ENCODE results near the gene IQSEC1.

Gene IQSEC1

DNA sequence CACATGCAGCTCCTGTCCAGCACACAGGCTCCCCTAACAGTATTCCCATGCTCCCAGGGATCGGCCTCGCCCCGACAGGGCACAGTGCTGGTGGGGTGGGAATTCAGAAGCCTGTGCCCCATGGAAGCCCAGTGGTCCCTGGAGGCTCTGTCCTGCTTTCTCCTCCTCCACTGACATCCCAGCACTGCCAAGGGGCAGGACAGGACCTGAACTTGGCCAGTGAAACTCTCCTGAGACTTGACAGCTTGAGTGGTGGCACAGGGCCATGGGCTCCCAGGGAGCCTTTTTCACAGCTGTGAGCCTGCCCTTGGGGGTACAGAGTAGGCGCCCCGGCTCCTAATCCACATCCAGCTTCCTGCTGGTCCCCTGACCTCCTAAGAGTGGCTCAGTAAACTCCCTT is 38.4 kb downstream of the IQSEC1 start:
- TF ChIP-seq, protein P1, sequence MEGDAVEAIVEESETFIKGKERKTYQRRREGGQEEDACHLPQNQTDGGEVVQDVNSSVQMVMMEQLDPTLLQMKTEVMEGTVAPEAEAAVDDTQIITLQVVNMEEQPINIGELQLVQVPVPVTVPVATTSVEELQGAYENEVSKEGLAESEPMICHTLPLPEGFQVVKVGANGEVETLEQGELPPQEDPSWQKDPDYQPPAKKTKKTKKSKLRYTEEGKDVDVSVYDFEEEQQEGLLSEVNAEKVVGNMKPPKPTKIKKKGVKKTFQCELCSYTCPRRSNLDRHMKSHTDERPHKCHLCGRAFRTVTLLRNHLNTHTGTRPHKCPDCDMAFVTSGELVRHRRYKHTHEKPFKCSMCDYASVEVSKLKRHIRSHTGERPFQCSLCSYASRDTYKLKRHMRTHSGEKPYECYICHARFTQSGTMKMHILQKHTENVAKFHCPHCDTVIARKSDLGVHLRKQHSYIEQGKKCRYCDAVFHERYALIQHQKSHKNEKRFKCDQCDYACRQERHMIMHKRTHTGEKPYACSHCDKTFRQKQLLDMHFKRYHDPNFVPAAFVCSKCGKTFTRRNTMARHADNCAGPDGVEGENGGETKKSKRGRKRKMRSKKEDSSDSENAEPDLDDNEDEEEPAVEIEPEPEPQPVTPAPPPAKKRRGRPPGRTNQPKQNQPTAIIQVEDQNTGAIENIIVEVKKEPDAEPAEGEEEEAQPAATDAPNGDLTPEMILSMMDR (IDR thresholded peaks at IDR 0.05), result no peak
- no peak overlapping the region for H3K27ac ChIP-seq
- no peak for DNase-seq (ENCODE audit: low spot score)
- H3K4me3 ChIP-seq, result no peak overlapping the region

DNA sequence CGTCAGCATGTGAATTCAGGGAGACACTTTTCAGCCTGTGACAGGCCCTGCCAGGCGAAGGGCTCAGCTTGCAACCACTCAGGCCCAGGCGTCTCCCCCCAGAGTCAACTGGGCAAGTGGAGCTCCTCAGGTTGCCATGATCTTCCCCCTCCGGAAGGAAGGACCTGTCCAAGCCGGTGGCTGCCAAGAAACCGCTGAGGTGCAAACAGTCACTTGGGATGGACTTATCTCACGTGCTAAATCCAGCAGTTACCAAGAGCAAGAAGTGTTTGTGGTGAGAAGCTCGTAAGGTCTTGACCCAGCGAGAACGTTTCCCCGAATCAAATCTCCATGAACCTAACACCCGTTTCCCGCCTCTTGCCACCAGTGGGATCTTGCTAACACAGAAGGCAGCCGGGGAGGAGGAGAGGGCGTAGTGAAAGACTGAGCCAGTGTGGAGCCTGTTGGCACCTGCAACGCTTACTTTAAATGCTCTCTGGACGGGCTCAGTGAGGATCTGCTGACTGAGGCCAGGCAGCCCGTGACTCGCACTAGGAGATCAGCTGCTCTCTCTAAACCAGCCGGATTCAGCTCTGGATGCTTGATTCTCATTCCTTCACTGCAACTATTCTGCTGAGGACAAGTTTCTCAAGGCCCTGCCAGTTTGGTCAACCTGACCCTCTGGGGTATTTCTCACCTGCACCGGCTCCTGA is 39.0 kb downstream of the IQSEC1 start:
- TF ChIP-seq, protein P1 (IDR thresholded peaks at IDR 0.05), result no peak
- no peak overlapping the region for H3K4me3 ChIP-seq
- no peak for DNase-seq (ENCODE audit: low spot score)
- H3K27ac ChIP-seq, result no peak overlapping the region

DNA sequence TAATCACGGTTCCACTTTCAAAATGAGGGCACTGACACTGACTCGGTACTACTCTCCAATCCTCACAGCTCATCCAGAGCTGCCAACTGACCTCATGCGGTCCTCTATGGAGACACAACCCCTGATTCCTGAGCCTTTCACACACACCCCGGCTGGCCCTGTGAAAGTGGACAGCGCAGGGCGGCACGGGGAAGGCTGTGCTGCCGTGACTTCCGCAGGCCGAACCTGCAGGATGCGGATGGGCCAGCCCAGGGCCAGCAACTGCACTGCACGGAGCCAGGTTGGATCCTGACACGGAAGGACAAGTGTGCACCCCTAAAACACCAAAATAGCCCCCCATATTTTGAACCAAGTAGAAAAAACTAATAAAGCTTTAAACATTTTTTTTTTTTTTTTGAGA is 41.0 kb downstream of the IQSEC1 start:
- Histone ChIP-seq H3K27ac (no peak overlapping the region), H3K4me3 (no peak overlapping the region)
- TF ChIP-seq, protein P1 (IDR thresholded peaks at IDR 0.05), result no peak
- no peak for DNase-seq (ENCODE audit: low spot score)

GRCh38 chr3:13031621-13032020 is 41.6 kb downstream of the IQSEC1 start:
- no peak for DNase-seq (ENCODE audit: low spot score)
- no peak overlapping the region for H3K4me3 ChIP-seq
- H3K27ac ChIP-seq, result no peak overlapping the region
- TF ChIP-seq, protein P1 (IDR thresholded peaks at IDR 0.05), result no peak

- TF ChIP-seq, protein P1 (IDR thresholded peaks at IDR 0.05), result no peak
- no peak overlapping the region for H3K27ac ChIP-seq
- no peak overlapping the region for H3K4me3 ChIP-seq
- DNase-seq (ENCODE audit: low spot score), result no peak
Observed at GRCh38 chr3:13030684-13031083, 42.5 kb downstream of the IQSEC1 start.

- TF ChIP-seq, protein P1 (IDR thresholded peaks at IDR 0.05), result no peak
- DNase-seq (ENCODE audit: low spot score), result no peak
- Histone ChIP-seq H3K4me3 (no peak overlapping the region), H3K27ac (no peak overlapping the region)
Observed at GRCh38 chr3:13028010-13028821, 45.0 kb downstream of the IQSEC1 start.

- H3K27ac ChIP-seq, result no peak overlapping the region
- DNase-seq (ENCODE audit: low spot score), result no peak
- TF ChIP-seq, protein P1 (IDR thresholded peaks at IDR 0.05), result no peak
- H3K4me3 ChIP-seq, result no peak overlapping the region
Observed at GRCh38 chr3:13027154-13027553, 46.1 kb downstream of the IQSEC1 start.

All from coronary artery (tissue), 2 donors.